MCF 10A (cell line): ENCODE data around the gene APLF. TPM values are rescaled to one million over a fixed set of nuclear protein-coding genes. Genes with fewer than 3 reads are reported as not detected.

Experiments used
- BruUV-seq: library from RNA; stranded (reverse); fragments of 400-500 nt; replicated peaks from 2 replicates; lab custom pipeline; 2021; lab: Mats Ljungman, UMichigan
- CTCF ChIA-PET: fragments of 300-600 bp; sonication (Branson Sonifier 250); formaldehyde crosslinking; extraction: SDS; loops from one replicate; lab custom pipeline; 2021; ENCODE audit warnings: antibody characterized with exemption, inconsistent platforms; lab: Yijun Ruan, JAX
- POLR2A ChIA-PET: fragments of 300-600, 350-650 bp; sonication (Branson Sonifier 250); formaldehyde crosslinking; extraction: SDS; loops from one replicate; lab custom pipeline; 2020; ENCODE audit warnings: antibody characterized with exemption, inconsistent platforms; lab: Yijun Ruan, JAX
- DNase-seq: peaks from one replicate; pipeline ENCODE4 v3.0.0-alpha.2; 2018; ENCODE audit not compliant: unreplicated experiment
- H3K27ac Mint-ChIP-seq: one replicate; pipeline ENCODE4 v1.8.0; 2022; ENCODE audit warnings: mild to moderate bottlenecking, low read depth, mixed read lengths; ENCODE audit not compliant: unreplicated experiment
- H3K27me3 Mint-ChIP-seq: one replicate; pipeline ENCODE4 v1.8.0; 2022; ENCODE audit warnings: mixed read lengths; ENCODE audit not compliant: insufficient read depth, unreplicated experiment
- H3K36me3 Mint-ChIP-seq: one replicate; pipeline ENCODE4 v1.8.0; 2022; ENCODE audit warnings: mild to moderate bottlenecking, moderate library complexity, mixed read lengths; ENCODE audit not compliant: insufficient read depth, unreplicated experiment
- H3K4me1 Mint-ChIP-seq: one replicate; pipeline ENCODE4 v1.8.0; 2022; ENCODE audit warnings: mixed read lengths; ENCODE audit not compliant: insufficient read depth, unreplicated experiment
- H3K4me3 Mint-ChIP-seq: one replicate; pipeline ENCODE4 v1.8.0; 2022; ENCODE audit warnings: mild to moderate bottlenecking, moderate library complexity, mixed read lengths; ENCODE audit not compliant: unreplicated experiment
- H3K9me3 Mint-ChIP-seq: one replicate; pipeline ENCODE4 v1.8.0; 2022; ENCODE audit warnings: mixed read lengths; ENCODE audit not compliant: unreplicated experiment
- CTCF ChIP-seq: fragments of 200-600 bp; IDR thresholded peaks from one replicate; pipeline ENCODE4 v1.8.0; 2022; ENCODE audit warnings: antibody characterized with exemption, mild to moderate bottlenecking; ENCODE audit not compliant: unreplicated experiment
- intact Hi-C: fragments of 100-400 bp; cut with micrococcal nuclease; formaldehyde crosslinking; loops from 2 replicates; pipeline ENCODE4 v1.14.1; 2022
- total RNA-seq: library from RNA; stranded (reverse); gene quantifications from 2 replicates; pipeline ENCODE4 v1.2.3, GENCODE V29; 2022

The APLF gene
- total RNA-seq, 1 experiment from 2014 or later, result 4.0 TPM

DNA sequence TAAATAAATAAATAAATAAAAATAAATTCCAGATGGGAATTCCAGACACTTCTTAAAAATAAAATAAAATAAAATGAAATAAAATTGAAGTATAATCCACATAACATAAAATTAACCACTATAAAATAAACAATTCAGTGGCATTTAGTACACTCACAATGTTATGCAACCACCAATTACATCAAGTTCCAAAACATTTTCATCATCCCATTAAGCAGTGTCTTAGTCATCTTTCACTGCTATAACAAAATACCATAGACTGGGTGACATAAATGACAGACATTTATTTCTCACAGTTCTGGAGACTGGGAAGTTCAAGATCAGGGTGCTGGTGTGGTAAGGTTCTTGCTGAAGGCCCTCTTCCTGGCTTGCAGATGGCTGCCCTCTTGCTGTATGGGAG lies 153.4 kb downstream of the APLF start:
- Mint-ChIP-seq H3K4me3 (no peak overlapping the region), H3K9me3 (peaks cover 9% of the 10 kb centered on the region), H3K27me3 (no peaks in the 10 kb centered on the region), H3K36me3 (no peaks in the 10 kb centered on the region), H3K4me1 (no peaks in the 10 kb centered on the region), H3K27ac (no peak overlapping the region)
- ChIA-PET POLR2A (no interaction called here), CTCF (no interaction called here)
- no TSS peak for BruUV-seq
- no peak for TF ChIP-seq CTCF
- intact Hi-C loops, result no loop called here
- DNase-seq, result peak; percentile 29

DNA sequence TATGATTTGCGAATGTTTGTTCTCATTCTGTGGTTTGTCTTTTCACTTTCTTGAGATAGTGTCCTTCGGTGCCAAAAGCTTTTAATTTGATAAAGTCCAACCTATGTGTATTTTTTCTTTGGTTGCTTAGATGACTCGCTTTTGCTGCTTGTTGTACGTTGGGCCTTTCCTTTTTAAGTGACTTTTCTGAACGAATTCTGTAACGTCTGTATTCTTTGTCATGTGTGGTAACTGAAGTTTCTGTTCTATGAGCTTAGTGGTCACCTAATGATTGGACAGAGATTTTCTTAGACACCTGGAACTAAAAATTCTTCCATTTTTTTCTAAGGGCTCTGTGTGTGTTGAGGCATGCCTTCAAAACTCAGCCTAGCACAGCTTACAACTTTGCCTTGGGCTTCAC lies 156.4 kb downstream of the APLF start:
- peaks cover 9% of the 10 kb centered on the region for H3K9me3 Mint-ChIP-seq
- no peak overlapping the region for H3K27ac Mint-ChIP-seq
- H3K4me3 Mint-ChIP-seq, result no peak overlapping the region
- no TSS peak for BruUV-seq
- ChIA-PET POLR2A (no interaction called here), CTCF (no interaction called here)
- intact Hi-C loops, result no loop called here
- H3K27me3 Mint-ChIP-seq, result no peaks in the 10 kb centered on the region
- DNase-seq, result no peak
- no peaks in the 10 kb centered on the region for H3K4me1 Mint-ChIP-seq
- no peak for TF ChIP-seq CTCF
- H3K36me3 Mint-ChIP-seq, result no peaks in the 10 kb centered on the region

DNA sequence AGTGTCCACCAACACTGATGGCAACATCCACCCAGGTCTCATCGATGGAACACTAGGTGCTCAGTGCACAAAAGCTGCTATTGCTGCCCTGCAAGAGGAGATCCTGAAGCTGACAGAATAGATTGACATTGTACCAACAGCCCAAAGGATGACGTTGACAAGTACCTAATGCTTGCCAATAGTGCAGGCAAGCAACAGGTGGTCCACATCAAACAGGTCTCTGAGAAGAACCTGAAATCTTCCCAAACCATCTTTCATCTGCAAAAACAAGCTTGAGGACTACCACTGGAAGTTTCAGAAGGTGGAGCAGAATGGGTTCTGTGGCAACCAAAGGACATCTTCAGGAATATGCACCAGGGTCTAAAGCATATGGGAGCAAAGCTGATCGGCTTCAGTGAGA lies 160.2 kb downstream of the APLF start:
- ChIA-PET POLR2A (no interaction called here), CTCF (interaction anchor here (1.1 to 1.4 kb wide), 3 partner anchors 14 to 82 kb away, joined by 3 to 8 read pairs (median 3); no protein-coding TSS in a partner anchor)
- BruUV-seq, result no TSS peak

More for the DNA sequence above, 160.2 kb downstream of the APLF start:
- H3K27me3 Mint-ChIP-seq, result no peaks in the 10 kb centered on the region
- intact Hi-C loops, result no loop called here
- no peaks in the 10 kb centered on the region for H3K9me3 Mint-ChIP-seq
- H3K27ac Mint-ChIP-seq, result no peak overlapping the region
- no peak overlapping the region for H3K4me3 Mint-ChIP-seq
- DNase-seq, result no peak
- no peak for TF ChIP-seq CTCF
- H3K4me1 Mint-ChIP-seq, result no peaks in the 10 kb centered on the region
- no peaks in the 10 kb centered on the region for H3K36me3 Mint-ChIP-seq

Other genes starting within 250 kb of the APLF start
- 50.9 and 54.6 TPM in 2 replicates for gene PPP3R1, start 215.1 kb upstream of the APLF start, total RNA-seq
- 0.84 and 2.4 TPM in 2 replicates for gene CNRIP1, start 147.6 kb upstream of the APLF start, total RNA-seq
- not detected in 2 replicates for gene PLEK, start 102.3 kb upstream of the APLF start, total RNA-seq
- gene FBXO48, start 291 bp upstream of the APLF start, total RNA-seq, result 1.7 and 2.1 TPM in 2 replicates
- gene PROKR1, start 176.0 kb downstream of the APLF start, total RNA-seq, result not detected in 2 replicates